GF-D8 (cell line): Measurements from ENCODE around the gene ZFYVE28.

ENCODE experiments used
- DNase-seq: peaks from one replicate; lab custom pipeline; 2025; lab: John Stamatoyannopoulos, UW

The ZFYVE28 gene

DNA sequence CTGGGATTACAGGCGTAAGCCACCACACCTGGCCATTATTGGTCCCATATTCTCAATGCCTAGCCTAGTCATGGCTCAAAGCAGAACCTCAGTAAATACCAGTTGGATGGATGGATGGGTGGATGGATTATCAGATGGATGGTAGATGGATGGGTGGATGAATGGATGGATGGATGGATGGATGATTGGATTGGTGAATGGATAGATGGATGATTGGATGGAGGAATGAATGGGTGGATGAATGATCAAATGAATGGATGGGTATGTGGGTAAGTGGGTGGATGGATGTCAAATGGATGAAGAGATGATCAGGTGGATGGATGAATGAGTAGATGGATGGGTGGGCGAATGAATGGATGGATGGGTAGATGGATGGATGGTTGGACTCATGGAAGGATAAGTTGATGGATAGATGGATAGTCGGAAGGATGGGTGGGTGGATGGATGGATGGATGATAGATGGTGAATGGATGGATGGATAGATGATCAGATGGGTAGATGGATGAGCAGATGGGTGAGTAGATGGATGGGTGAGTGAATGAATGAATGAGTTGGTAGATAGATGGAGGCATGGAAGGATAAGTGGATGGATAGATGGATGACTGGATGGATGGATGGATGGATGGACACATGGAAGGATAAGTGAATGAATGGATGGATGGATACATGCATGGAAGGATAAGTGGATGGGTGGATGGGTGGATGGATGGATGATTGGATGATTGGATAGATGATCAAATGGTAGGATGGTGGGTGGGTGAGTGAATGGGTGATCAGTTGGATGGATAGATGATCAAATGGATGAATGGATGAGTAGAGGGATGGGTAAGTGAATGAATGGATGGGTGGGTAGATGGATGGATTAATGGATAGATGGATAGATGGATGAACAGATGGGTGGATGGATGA, 28.5 kb upstream of the ZFYVE28 start:
- no peak for DNase-seq

DNA sequence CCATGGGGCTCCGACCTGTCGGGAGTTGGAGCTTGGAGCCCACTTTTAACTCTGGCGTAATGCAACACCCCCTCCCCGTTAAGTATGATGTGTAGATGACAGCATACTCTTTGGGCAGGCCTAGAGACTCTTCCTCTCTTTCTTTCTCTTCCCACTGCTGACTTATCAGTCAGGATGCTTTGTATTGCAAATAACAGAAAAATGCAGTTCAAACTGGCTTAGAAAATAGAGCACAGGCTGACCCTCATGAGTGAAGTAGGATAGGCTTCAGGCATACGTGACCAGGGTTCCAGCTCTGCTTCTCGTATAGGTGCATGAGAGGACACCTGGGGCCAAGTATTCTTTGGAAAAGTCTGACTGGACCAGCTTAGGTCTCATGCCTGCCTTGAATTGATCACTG, 27.1 kb upstream of the ZFYVE28 start:
- no peak for DNase-seq

DNA sequence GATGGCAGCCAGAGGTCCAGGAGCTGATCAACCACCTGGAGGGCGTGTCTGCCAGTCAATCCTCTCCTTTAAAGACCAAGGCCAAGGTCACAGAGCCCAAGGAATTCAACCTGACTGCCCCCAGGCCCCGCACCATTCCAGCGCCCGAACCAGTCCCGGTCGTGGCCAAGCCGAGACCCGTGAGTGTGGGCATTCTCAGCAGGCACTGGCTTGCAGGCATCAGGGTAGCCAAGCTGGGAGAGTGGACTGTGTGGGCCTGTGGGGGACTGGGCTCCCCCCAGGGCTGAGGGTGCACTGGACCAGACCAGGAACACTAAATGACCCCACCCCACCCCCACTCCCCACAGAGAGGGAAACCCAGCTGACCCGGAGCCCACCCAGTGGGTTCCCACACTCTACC, 26.7 kb upstream of the ZFYVE28 start:
- no peak for DNase-seq

DNA sequence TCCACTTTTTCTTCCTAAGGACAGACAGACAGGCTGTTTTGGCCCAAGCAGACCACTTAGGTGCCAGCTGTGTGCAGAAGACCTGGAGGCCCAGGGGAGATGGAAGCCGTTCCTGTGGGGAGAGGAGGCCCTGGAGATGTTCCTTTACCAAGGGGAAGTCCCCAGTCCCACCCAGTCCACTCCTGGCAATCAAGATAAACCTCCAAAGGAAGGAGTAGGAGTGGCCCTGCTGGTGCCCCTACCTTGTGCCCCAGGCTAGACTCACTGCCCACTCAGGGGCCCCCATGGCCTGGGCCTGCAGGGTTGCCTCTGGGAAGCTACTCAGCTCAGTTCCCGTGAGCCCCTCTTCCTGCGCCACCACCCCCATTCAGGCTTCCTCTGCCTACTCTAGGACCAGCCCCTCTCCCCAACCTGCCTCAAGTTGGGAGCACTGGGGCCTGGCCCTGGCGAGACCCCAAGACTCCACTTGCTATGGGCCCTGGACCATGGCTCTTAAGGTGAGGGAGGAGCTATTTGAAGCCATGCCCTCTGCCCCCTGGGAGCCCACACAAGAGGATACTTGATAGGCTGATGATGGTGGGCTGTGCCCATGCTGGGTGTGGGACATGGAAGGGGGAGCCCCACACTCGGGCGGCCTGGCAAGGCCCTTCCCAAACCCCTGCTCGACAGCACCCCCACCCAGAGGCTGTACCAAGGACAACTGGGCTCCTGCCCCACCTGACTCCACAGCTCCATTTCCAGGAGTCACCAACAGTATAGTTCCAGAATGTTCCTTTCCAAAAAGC, 25.7 kb upstream of the ZFYVE28 start:
- no peak for DNase-seq

DNA sequence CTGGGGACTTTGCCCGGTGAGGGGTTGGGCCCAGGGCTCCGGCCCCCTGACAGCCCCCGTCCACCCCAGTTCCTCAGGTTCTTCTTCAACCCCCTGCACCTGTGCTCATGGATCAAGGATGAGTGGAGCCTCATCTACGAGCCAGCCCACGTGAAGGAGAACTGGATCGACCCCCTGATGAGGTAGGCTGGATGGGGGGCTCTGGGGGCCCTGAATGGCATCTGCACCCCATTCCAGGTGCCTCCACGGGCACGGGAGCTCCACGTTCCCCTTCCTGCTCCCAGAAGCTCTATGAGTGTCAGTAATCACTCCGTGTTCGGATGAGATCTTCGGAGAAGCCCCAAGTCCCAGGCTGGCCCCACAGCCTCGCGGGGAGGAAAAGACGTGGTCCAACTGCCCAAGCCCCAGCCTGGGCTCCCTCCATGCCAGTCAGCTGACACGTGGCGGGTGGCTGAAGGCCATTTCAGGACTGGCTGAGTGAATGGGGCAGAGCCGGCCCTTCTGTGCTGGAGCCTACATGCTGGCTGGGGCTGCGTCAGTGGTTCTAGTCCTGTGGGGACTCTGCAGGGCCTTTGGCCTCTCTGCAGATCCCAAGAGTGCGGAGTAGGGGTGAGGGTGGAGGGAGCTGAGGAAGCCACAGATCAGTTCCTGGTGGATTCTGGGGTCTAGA, 24.8 kb upstream of the ZFYVE28 start:
- DNase-seq: no peak

DNA sequence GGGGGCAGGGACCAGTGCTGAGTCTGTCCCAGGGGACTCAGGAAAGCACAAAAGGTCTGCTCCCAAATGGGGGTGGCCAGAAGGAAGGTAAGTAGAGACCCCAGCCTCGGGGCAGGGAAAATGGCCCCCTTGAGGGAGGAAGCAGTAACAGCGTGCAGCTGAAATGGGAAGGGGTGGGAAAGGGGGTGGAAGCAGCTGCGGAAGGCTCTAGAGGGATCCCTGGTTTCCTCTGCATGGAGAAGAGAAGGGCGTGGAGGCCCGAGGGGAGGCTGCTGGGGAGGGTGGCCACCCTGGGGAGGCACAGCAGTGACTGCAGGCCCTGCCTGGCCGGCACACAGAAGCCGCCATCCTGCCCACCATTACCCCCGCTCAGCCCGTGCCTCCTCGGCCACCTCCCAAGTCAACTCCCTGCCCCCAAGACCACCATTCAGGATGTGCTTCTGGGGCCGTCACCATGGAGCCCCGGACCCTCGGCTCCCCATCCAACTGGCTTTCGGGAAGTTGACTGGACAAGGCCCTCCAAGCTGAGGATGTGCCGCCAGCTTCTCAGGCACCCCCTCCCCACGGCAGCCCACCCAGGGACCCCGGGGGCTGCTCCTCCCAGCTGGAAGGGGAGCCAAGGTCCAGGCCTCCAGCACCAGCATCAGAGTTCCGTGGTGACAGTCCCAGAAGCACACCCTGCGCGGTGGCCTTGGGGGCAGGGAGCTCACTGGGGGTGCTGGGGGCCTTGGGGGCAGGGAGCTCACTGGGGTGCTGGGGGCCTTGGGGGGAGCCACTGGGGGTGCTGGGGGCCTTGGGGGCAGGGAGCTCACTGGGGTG, 23.9 kb upstream of the ZFYVE28 start:
- DNase-seq: no peak

DNA sequence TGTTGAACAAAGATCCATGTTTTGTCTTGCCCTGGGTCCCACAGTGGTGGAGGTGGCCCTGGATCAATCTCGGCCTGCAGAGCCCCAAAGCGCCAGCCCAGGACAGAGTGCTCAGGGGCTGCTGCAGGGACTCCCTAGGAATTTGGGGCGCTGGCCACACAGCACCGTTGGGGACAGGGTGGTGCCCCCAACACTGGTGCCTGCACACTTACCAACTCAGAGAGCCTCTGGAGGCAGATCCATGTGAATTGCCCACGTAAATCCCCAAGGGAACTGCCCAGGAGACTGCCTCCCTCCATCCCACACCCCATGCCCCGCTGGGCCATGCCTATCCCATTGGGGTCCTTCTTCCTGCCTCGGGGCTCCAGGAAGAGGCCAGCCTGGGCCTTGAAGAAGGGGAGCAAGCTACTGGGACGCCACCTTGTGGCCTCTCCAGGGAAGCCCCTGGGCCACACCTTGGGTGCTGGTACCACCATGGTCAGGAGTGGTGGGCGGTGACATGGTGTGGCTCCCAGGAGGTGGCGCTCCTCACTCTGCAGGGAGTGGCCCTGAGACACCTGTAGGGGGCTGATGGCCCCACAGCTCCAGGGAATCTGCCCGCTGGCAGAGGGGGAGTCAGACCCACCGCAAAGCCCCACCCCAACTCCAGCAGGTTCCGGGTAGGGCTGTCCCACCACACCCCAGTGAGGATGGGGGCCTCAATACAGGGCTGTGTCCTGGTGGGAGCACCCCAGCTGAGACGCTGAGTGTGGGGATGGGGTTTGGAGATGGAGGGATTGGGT, 23.1 kb upstream of the ZFYVE28 start:
- DNase-seq: peak; percentile 49

DNA sequence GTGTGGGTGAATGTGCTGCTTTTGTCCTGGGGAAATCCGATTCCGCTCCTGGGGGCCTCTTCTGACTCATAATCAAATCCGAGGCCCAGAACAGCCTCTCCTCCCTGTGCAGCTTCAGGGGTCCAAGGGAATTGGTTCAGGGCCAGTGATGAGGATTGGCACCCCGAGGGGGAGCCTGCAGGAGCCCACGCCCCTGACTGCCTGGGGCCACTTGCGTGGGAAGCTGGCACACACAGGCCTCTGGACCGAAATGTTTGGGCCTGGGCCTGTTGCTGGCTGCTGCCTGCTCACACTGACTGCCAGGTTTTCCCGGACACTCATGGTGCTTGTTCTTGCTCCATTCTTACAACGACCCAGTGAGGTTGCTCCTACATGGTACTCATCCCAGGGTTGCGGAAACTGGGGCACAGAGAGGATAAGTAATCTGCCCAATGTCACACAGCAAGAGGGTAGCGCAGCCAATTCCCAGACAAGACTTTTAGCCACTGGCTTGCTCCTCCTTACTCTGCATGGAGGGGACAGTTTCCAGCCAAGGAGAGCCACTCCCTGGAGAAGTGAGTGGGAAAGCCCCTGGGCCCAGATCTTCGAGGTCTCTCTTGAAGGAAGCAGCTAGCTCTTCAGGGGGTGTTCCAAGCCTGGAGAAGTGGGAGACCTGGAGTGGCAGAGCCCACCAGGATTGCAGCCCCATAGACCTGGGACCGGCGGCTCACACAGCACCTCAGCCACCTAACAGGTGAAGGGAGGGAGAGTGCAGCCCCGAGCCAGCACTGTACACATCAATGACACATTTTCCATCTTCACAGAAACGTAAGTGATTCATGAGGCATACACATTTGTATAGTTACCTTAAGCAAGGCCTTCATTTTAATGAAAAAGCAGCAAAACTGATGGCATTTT, 20.6 kb upstream of the ZFYVE28 start:
- DNase-seq: no peak

DNA sequence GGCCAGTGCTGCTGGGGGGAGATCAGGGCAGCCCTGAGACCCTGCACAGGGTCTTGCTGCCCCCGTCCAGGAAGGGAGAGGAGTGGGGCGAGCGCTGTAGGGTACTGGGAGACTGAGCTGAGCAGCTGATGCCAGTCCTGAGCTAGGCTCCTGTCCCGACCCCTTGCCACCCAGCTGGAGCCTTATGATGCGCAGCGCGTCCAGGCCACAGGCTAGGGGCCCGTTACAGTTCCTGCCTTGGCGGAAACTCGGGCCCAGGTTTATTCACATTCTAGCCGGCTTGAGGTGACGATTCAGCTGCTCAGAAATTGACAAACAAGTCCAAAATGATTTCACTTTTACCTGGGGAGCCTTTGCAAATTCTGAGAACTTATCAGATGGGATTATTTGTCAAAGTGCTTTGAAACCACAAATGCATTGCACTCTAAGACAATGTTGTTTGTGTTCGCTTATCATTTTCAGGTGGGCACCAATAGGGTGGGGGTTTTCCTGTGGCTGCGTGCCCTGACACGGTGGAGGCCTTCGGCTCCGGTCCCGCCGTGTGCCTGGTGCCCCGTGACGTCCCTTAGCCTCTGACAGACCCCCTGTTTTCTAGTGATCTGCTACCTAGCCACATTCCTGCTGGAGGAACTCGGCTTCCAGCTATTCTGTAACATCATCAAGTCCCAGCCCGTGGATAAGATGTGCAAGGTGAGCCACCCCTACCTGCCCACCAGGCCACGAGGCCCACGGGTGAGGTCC, 19.2 kb upstream of the ZFYVE28 start:
- no peak for DNase-seq

DNA sequence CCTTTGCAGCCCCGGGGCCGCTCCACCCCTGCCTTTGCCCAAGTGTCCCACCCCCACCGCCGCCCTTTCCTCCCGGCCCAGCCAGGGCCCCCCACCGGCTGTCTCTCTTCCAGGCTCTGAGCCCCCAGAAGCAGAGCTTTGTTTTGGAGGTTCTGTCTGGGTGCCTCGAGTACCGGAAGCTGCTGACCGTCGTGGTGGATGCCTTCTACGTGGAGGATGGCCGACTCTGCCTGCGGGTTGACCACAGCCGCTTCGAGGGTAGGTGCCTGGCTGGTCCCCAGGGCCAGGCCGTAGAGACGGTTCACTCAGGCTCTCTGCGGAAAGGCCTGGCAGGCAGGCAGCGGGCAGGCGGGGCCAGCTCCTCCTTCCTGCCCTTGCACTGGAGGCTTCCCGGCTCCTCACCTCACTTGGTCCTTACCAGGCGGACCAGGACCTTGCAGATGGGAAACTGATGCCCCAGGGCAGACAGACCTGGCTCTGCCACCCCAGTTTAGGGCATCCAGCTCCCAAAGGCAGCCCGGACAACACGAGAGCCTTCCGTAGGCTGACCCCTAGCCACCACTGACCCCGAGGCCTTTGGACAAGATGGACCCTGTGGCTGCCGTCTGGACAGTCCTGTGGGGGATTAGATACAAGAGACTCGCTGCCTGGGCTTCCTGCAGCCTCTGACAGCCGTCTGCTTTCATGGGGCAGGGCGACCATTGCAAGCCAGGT, 18.5 kb upstream of the ZFYVE28 start:
- DNase-seq: no peak

DNA sequence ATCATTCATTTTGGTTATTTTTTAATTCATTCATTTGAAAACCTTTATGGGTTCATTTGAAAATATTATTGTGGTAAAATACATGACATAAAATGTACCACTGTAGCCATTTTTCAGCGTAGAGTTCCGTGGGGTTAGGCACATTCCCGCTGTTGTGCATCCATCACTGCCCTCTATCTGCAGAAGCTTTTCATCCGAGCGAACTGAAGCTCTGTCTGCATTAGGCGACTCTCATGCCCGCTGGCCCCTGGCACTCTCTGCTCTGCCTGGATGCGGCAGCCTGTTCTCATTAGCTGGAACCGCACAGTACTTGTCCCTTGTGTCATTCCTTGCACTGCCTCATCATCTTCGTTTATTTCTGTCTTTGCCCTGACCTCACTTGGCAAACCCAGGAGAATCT, 17.9 kb upstream of the ZFYVE28 start:
- DNase-seq: no peak

DNA sequence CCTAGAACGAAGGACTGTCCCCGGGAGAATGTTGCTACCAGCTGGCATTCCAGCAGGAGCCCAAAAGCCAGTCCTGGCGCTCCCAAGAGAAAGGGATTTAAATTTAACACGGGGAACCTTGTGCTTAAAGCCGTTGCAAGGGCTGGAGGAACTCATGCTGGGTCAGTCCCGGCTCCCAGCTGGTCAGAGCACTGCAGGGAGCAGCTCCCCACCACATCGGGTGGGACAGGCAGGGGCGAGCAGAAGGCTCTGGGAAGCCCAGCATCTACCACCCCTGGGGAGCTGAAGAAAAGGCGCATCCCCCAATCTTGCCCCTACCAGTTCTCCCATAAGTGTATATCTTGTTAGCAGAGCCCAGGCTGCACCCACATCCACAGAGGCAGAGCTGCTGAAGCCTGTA, 16.0 kb upstream of the ZFYVE28 start:
- no peak for DNase-seq

DNA sequence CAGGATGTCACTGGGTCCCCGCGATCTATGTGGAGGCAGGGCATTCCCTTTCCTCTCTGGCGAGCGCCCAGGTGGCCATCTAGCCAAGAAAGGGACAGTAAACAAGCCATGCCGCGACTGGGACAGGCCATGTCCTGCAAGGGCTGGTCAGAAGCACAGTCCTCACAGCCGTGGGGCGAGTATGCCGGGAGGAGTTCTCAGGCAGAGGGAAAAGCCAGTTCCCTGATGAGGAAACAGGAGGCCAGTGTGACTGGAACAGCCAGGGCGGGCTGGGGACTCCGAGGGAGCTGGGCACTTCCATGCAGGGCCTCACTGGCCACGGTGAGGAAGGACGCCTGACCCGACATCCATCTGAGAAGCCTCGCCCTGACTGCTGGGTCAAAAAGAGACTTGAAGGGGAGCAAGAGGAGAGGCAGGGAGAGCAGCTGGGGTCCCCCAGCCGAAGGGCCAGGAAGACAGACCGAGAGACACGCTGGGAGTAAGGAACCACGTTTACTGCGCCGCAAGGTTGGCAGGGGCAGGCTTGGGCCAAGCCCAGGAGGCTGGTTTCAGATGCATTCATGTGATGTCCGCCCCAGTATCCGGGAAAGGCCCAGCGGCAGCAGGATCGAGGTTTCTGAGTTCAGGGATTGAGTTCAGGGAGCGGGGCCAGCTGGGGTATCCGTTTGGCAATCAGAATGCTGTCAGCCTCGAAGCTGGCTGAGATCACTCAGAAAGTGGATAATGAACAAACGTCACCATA, 15.3 kb upstream of the ZFYVE28 start:
- DNase-seq: no peak

DNA sequence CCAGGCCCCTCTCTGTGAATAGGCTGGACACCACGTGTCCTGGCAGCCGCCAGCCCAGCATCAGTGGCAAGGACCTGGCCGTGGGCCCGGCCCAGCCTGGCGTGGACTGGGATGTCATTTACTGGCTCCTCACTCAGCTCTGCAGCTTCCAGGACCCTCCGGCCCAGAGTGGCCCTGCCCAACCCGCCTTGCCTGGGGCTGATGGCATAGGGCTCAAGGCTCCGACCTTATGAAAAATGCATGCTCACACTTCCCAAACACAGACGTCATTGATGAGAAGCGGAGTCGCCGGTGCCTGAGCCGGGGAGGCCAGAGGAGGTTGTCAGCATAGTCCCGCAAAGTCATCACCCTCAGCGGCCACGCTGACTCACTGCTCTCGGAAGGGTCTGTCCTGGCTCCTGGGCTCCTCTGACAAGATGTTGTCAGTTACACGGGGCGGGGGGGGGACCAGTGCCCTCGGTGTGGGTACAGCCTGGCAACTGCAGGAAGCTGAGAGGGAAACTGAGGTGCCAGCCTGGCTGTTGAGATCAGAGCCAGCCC, 14.6 kb upstream of the ZFYVE28 start:
- DNase-seq: no peak

DNA sequence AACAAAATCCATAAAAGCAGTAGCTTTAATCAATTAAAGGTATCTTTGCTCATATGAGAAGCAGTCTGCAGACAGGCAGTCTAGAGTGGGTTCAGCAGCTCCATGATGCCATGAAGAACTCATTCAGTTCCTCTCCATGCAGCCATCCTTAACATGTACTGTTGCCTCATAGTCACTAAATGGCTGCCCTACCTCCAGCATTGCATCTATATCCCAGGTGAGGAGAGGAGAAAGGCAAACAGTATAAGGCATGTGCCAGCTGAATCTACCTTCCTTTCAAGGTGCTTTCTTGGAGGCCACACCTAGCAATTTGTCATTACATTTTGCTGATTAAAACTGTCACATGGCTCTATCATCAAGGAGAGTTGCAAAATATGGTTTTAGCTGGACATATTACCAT, 13.6 kb upstream of the ZFYVE28 start:
- DNase-seq: no peak

DNA sequence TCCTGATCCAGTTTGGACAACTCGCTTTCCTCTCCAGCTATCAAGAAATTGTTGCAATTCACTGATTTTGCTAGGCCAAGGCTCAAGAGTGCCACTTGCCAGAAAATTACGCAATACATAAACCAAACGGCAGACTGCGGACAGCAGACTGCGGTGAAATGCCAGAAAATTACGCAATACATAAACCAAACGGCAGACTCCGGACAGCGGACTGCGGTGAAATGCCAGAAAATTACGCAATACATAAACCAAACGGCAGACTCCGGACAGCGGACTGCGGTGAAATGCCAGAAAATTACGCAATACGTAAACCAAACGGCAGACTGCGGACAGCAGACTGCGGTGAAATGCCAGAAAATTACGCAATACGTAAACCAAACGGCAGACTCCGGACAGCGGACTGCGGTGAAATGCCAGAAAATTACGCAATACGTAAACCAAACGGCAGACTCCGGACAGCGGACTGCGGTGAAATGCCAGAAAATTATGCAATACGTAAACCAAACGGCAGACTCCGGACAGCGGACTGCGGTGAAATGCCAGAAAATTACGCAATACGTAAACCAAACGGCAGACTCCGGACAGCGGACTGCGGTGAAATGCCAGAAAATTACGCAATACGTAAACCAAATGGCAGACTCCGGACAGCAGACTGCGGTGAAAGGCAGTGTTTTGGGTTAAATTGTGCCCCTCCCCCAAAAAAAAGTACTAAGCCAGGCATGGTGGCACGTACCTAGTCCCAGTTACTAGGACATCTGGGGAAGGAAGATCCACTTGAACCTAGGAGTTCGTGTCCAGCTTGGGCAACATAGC, 11.7 kb upstream of the ZFYVE28 start:
- peak; percentile 10 for DNase-seq
